BE2C (cell line): ENCODE data around the gene SPATA13.
"Not testable (repeated sequence)": the region's sequence is repeated elsewhere in the genome, so short reads cannot be mapped to it uniquely, and the experiment has no call there.

ENCODE experiments used
- DNase-seq: peaks from one replicate; pipeline ENCODE4 v3.0.0-alpha.2; 2020
- H3K27me3 ChIP-seq: fragments of 250-450 bp; sonication (Bioruptor Pico); 2 replicates; pipeline ENCODE4 v1.5.1; 2020; ENCODE audit warnings: mild to moderate bottlenecking
- H3K36me3 ChIP-seq: fragments of 250-450 bp; sonication (Bioruptor Pico); 2 replicates; pipeline ENCODE4 v1.5.1; 2020; ENCODE audit warnings: mild to moderate bottlenecking
- H3K4me1 ChIP-seq: fragments of 250-450 bp; sonication (Bioruptor Pico); 2 replicates; pipeline ENCODE4 v1.5.1; 2020
- H3K4me3 ChIP-seq: 2 replicates; pipeline ENCODE4 v1.5.1; 2011; ENCODE audit warnings: low read depth, low read length
- H3K9me3 ChIP-seq: fragments of 250-450 bp; sonication (Bioruptor Pico); 2 replicates; pipeline ENCODE4 v1.5.1; 2020
- CTCF ChIP-seq: IDR thresholded peaks from 2 replicates; pipeline ENCODE4 v1.5.1; 2012; ENCODE audit warnings: mild to moderate bottlenecking, low read depth, low read length

SPATA13 gene

GRCh38 chr13:24313439-24313838, 152.9 kb downstream of the SPATA13 start:
- no peak for DNase-seq
- no peaks in the 10 kb centered on the region for H3K9me3 ChIP-seq
- no peaks in the 10 kb centered on the region for H3K36me3 ChIP-seq
- TF ChIP-seq CTCF = peak; percentile 22; the same call in 1 of the 2 replicates
- H3K4me3 ChIP-seq = no peak overlapping the region
- no peaks in the 10 kb centered on the region for H3K27me3 ChIP-seq
- H3K4me1 ChIP-seq = no peaks in the 10 kb centered on the region

GRCh38 chr13:24317835-24318234, 157.3 kb downstream of the SPATA13 start:
- H3K36me3 ChIP-seq, DNase-seq, H3K9me3 ChIP-seq: not testable (repeated sequence)

GRCh38 chr13:24318878-24319277, 158.4 kb downstream of the SPATA13 start:
- H3K27me3 ChIP-seq, H3K9me3 ChIP-seq, H3K36me3 ChIP-seq, H3K4me1 ChIP-seq, DNase-seq, H3K4me3 ChIP-seq: not testable (repeated sequence)

More at GRCh38 chr13:24317835-24318234, 157.3 kb downstream of the SPATA13 start:
- not testable (repeated sequence) for H3K27me3 ChIP-seq, H3K4me1 ChIP-seq, H3K4me3 ChIP-seq

- not testable (repeated sequence) for H3K4me3 ChIP-seq, H3K36me3 ChIP-seq, H3K9me3 ChIP-seq, H3K4me1 ChIP-seq, DNase-seq, H3K27me3 ChIP-seq
Measured at GRCh38 chr13:24319641-24320040, 159.1 kb downstream of the SPATA13 start.

GRCh38 chr13:24321416-24321815, 160.9 kb downstream of the SPATA13 start:
- H3K27me3 ChIP-seq, H3K4me1 ChIP-seq, H3K36me3 ChIP-seq, DNase-seq, H3K9me3 ChIP-seq, H3K4me3 ChIP-seq: not testable (repeated sequence)

- not testable (repeated sequence) for H3K27me3 ChIP-seq, H3K4me1 ChIP-seq, H3K36me3 ChIP-seq, H3K9me3 ChIP-seq, DNase-seq, H3K4me3 ChIP-seq
- TF ChIP-seq CTCF = peak; percentile 24; the same call in 1 of the 2 replicates
Measured at GRCh38 chr13:24322470-24322869, 161.9 kb downstream of the SPATA13 start.

GRCh38 chr13:24323036-24323738, 162.7 kb downstream of the SPATA13 start:
- Histone ChIP-seq H3K36me3 (no peaks in the 10 kb centered on the region), H3K9me3 (no peaks in the 10 kb centered on the region), H3K4me1 (no peaks in the 10 kb centered on the region), H3K27me3 (no peaks in the 10 kb centered on the region), H3K4me3 (no peak overlapping the region)
- DNase-seq = no peak
- no peak for TF ChIP-seq CTCF

- no peak overlapping the region for H3K4me3 ChIP-seq
- no peaks in the 10 kb centered on the region for H3K4me1 ChIP-seq
- no peaks in the 10 kb centered on the region for H3K27me3 ChIP-seq
- H3K36me3 ChIP-seq = no peaks in the 10 kb centered on the region
- TF ChIP-seq CTCF = no peak
- no peaks in the 10 kb centered on the region for H3K9me3 ChIP-seq
- DNase-seq = no peak
Measured at GRCh38 chr13:24323739-24324075, 163.2 kb downstream of the SPATA13 start.

GRCh38 chr13:24327598-24327997, 167.1 kb downstream of the SPATA13 start:
- DNase-seq, H3K27me3 ChIP-seq, H3K36me3 ChIP-seq, H3K9me3 ChIP-seq, H3K4me3 ChIP-seq, H3K4me1 ChIP-seq: not testable (repeated sequence)
